ENCODE results near the gene GPR171.

Gene GPR171

GRCh38 chr3:151171145-151171757, 31.8 kb downstream of the GPR171 start:
- no peak for DNase-seq

GRCh38 chr3:151169948-151170679, 32.9 kb downstream of the GPR171 start:
- peak; percentile 8 for DNase-seq

DNA sequence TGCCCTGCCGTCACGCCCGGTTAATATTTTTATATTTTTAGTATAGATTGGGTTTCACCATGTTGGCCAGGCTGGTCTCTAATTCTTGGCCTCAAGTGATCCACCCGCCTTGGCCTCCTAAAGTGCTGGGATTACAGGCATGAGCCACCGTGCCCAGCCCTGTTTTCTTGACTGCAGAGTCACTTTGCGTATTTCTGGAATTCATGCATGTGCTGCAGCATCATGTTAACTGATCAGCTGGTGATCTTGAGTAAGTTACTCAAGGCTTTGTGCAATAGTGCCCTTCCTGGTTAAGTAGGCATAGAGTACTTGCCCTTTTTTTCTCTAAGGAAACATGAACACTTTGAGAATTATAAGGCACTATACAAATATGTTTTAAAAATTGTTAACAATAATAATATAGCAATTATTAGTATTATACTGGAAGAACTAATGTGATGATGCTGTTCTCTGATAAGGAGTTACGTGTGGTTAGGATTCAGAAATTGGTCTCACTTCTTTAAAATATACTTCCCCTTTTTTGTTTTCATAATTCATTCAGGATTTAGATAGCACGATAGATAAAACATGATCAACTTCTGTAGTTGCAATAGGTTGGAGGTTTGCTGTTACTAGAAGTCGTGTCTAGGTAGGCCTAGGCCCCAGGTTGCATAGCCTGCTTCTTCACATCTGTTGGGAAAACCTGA, 33.6 kb downstream of the GPR171 start:
- no peak for DNase-seq

DNA sequence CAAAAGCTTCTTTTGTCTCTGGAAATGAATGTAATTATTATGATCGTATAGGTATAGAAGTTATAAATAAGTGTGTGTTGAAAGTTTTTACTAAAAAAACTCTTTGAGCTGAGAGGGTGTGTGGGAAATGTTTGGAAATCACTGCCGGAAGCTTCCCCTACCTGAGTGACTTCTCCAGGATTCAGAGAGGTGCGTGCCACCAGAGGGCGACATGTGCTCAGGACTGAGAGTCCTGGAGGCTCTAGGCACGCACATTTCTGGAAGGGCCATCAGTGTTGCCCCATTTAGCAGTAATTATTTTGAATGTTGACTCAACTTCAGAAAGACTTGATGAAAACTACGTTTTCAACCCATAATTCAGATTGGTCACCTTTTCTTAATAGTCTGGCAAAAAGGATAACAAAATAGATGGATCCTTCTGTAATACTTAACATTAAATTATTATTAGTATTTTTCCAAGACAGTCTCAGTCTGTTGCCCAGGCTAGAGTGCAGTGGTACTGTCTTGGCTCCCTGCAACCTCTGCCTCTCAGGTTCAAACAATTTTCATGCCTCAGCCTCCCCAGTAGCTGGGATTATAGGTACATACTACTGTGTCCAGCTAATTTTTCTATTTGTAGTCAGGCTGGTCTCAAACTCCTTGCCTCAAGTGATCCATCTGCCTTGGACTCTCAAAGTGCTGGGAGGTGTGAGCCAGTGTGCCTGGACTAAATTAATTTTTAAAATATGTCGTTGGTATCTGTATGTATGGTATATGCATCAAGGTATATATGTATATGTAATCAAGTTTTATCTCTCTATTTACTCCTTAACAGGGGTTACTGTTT, 34.5 kb downstream of the GPR171 start:
- DNase-seq: peak; percentile 81

GRCh38 chr3:151166161-151166560, 36.9 kb downstream of the GPR171 start:
- no peak for DNase-seq

GRCh38 chr3:151165226-151165625, 37.8 kb downstream of the GPR171 start:
- DNase-seq: no peak

DNA sequence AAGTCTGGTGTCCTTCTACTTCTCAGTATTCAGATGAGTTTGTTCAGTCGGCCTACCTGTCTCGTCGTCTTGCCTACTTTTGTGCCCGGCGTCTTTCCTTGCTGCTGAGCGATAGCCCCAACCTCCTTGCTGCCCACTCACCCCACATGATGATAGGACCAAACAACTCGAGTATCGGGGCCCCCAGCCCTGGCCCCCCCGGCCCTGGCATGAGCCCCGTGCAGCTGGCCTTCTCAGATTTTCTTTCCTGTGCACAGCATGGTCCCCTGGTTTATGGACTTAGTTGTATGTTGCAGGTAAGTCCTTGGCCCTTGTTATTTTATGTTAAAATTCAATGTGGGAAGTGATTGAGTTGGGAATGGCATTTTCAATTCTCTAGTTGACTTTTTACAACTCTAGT, 43.2 kb downstream of the GPR171 start:
- no peak for DNase-seq

DNA sequence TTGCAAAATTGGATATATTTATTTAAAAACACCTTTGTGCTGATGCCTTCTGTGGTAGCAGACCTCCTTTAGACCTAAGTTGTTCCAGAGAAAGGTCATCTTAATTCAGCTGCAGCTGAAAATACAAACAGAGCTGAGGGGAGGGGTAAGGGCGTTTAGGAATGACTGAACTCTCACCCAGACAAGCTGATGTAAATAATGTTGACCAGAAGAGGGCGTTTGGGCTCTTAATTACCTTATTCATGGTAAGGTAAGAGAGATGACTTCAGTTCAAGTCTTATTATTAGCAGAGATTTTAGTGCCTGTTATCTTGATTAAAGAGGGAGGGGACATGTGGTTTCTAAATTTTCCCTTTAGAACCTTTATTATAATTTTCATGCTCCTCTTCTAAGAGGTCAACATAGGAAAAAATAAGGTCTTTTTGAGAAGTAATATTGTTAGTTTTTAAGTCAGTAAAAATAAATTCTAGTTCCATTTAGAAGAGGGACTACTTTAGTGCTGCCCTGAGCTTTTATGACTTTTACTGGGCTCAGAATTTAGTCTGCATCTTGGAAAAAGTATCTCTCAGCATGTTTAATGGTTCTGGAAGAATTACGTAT, 46.3 kb downstream of the GPR171 start:
- peak; percentile 24 for DNase-seq

DNA sequence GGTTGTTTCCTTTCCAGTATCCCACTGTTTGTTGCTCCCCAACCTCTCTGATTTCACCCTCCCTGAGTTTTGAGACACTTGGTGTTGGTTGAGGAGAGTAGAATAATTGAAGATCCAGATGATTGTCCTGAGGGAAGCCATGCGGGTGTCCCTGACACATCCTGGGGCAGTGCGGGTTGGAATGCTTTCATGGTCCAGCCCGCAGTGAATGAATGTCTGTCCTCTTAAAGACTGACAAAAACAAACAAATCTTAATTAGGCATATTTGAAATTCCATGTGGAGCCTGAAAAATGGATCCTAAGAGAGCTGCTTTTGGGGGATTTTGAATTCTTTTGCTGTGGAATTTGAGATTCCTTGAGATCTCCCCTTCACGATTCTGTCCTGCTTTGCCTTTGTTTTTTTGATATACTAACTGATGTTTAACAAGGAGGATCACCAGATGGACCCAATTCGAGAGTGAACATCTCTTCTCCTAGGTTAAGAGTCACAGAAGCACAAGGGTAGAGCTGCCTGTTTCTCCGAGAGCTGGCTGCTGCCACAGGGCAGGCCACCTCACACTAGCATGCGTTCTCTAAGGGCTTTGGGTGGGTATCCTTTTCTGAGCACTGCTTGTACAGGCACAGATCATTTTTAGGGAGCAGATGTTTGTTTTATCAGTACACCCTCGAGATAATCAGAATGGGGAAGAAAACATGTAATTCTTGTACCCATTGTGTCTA, 47.4 kb downstream of the GPR171 start:
- DNase-seq: no peak

DNA sequence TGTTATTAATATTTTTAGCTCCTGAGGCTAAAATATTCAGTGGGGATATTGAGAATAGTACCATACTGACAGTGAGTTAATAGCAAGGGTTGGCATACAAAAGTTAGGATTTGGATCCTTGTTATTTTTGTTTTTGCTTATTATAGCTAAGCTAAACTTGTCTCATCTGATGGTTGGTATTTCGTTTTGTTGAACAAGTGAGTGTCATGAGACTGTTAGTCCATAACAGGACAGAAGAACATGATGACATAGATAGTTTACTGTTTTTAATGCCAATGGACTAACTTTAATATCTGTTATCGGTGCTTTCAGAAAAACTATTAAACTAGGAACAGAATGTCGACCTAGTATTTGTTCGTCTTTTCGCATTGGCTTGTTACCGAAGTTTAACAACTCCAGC, 48.5 kb downstream of the GPR171 start:
- DNase-seq: no peak

DNA sequence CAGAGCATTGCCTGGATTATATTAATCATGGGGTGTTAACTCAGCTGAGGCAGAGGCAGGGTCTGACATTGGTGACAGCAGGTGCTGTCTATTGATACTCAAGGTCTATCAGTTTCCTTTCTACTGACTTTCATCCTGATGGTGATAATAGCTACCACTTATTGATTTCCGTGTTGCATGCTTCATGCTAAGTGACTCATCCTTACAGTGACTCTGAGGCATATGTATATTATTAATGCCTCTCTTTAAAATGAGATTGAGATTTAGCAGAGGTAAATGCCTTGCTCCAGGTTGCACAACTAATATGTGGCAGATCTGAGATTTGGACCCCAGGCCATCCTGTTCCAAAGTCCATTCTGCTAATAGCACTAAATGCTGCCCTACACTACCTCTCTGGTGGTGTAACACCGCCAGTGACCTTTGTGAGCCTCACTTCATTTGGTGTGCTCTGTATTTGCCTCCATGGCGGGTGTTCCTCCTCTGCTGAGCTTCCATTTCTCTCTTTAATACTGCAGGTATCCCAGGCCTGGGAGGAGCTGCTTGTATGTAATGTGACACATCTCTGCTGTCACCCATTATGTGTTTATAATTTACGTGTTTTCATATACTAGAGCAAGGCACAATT, 50.4 kb downstream of the GPR171 start:
- no peak for DNase-seq
